ENCODE measurements around the gene TIAM2. TPM values are rescaled to one million over a fixed set of nuclear protein-coding genes. Genes with fewer than 3 reads are reported as not detected.
A peak's percentile ranks its signal among the peaks of the same experiment; 100 is the strongest.

TIAM2 gene
- total and polyA plus RNA-seq, 9 donors: 9.1 to 15.6 (median 10.3) TPM

DNA sequence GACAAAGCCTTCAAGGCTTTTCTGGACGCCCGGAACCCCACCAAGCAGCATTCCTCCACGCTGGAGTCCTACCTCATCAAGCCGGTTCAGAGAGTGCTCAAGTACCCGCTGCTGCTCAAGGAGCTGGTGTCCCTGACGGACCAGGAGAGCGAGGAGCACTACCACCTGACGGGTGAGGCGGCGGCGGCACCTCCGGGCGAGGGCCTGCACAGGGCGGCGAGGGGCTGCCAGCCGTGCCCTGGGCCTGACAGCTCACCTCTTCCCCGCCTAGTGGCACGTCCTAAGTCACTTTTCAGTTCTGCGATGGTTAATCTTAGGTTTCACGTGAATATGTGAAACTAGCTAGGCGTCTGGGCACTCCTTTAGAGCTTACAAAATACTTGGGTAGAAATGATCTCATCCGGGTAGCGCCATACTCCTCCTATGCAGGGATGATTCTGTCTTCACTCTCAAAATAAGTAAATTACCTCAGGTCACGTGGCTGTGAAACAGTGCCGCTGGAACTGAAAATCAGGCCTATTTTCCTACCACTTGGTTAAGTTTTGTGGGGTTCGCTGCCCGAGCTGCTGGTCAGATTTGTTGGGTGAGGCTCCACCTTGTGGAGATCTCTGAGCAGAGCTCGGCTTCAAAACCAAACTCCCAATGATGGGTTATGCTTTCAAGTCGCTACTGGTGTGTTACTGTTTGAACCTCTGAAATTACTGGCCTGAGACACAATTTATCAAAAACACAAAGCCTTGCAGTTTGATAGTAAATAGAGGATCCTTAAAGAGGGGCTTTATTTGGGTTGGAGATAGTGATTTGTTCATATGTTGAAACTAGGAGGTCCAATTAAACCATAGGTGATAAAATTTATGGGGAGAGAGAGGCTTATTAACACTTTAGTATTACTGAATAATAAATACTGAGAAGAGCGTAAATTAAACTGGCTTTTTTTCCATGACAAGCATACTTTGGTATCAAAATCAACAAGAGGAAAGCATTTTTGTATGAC is 253.2 kb downstream of the TIAM2 start:
- H3K4me1 ChIP-seq (ENCODE audit: insufficient read depth): peaks cover 2% of the 10 kb centered on the region
- peak overlapping the region in 1 of 2 donors; percentile 47 for H3K27ac ChIP-seq
- H3K27me3 ChIP-seq: no peaks in the 10 kb centered on the region
- no peak overlapping the region for H3K4me3 ChIP-seq
- no peaks in the 10 kb centered on the region for H3K36me3 ChIP-seq
- H3K9me3 ChIP-seq: no peaks in the 10 kb centered on the region
- TF ChIP-seq, protein P1, sequence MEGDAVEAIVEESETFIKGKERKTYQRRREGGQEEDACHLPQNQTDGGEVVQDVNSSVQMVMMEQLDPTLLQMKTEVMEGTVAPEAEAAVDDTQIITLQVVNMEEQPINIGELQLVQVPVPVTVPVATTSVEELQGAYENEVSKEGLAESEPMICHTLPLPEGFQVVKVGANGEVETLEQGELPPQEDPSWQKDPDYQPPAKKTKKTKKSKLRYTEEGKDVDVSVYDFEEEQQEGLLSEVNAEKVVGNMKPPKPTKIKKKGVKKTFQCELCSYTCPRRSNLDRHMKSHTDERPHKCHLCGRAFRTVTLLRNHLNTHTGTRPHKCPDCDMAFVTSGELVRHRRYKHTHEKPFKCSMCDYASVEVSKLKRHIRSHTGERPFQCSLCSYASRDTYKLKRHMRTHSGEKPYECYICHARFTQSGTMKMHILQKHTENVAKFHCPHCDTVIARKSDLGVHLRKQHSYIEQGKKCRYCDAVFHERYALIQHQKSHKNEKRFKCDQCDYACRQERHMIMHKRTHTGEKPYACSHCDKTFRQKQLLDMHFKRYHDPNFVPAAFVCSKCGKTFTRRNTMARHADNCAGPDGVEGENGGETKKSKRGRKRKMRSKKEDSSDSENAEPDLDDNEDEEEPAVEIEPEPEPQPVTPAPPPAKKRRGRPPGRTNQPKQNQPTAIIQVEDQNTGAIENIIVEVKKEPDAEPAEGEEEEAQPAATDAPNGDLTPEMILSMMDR (IDR thresholded peaks at IDR 0.05): peak; percentile 55 to 64 (median 59)
- no peak for TF ChIP-seq POLR2A (IDR thresholded peaks at IDR 0.05)
- intact Hi-C loops (cut with DNase I): loop anchor here in 2 of 4 donors (5.0 kb wide), 2 partner anchors 254 to 571 kb away; no protein-coding TSS in a partner anchor
- 65 to 70% (median 65%) methylated on average over 30 of the region's 30 CpGs for WGBS, 3 donors
- peak; percentile 39 to 65 (median 58) for DNase-seq

- TF ChIP-seq POLR2A (IDR thresholded peaks at IDR 0.05) (no peak), EP300 (IDR thresholded peaks at IDR 0.05) (no peak)
- TF ChIP-seq, protein P1 (IDR thresholded peaks at IDR 0.05): no peak
- no peak for DNase-seq
- Histone ChIP-seq H3K4me1 (ENCODE audit: insufficient read depth) (peaks cover 2% of the 10 kb centered on the region), H3K9me3 (no peaks in the 10 kb centered on the region), H3K27me3 (no peaks in the 10 kb centered on the region), H3K27ac (no peak overlapping the region), H3K4me3 (no peak overlapping the region), H3K36me3 (no peaks in the 10 kb centered on the region)
- intact Hi-C loops (cut with DNase I): loop anchor here in 1 of 4 donors (10.0 kb wide), 1 partner anchor 76 kb away; no protein-coding TSS in a partner anchor
- 68 to 81% (median 72%) methylated on average over 10 of the region's 10 CpGs for WGBS, 3 donors
Measured at GRCh38 chr6:155250701-155251381, 255.7 kb downstream of the TIAM2 start.

DNA sequence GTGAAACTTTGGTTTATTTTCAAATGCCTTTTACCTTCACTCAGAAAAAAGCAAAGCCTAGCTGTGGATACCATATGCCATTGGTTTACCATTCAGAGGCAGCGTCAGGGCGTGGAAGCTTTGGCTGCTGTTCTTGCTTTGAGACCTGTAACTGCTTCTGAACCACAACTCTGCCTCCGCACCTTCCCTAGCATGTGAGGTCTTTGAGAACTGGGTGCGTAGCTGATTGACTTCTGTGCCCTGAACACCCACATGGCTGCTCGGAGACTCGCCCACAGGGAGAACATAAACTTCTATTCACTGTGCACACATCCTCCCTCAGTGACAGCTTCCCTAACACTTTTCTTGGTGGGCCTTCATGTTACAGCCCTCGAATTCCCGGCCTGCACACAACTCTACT is 257.5 kb downstream of the TIAM2 start:
- no peak for DNase-seq
- Histone ChIP-seq H3K4me3 (no peak overlapping the region), H3K9me3 (no peaks in the 10 kb centered on the region), H3K27ac (no peak overlapping the region), H3K27me3 (no peaks in the 10 kb centered on the region), H3K36me3 (no peaks in the 10 kb centered on the region), H3K4me1 (ENCODE audit: insufficient read depth) (peaks cover 2% of the 10 kb centered on the region)
- intact Hi-C loops (cut with DNase I): loop anchor here in 1 of 4 donors (10.0 kb wide), 1 partner anchor 78 kb away; no protein-coding TSS in a partner anchor
- 94 to 95% (median 95%) methylated on average over 8 of the region's 8 CpGs for WGBS, 3 donors
- TF ChIP-seq EP300 (IDR thresholded peaks at IDR 0.05) (no peak), POLR2A (IDR thresholded peaks at IDR 0.05) (no peak)
- TF ChIP-seq, protein P1 (IDR thresholded peaks at IDR 0.05): no peak

DNA sequence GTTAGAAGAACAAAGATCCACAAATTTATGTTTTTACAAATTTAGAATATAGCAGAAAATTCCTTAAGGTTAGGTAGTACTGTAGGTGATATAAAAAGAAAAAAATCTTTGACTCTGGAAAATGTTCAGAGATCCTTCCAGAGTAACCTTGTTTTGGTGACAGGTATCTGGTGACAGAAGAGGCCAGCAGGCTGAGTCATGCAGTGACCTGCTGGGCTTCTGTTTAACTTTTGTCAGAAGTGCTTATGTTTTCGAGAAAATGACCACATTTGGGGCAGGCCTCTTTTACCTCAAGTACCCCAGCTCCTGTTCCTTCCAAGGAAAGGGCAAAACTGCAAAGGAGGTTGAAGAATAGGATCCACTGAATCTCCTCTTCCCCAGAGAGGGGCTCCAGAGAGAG is 258.2 kb downstream of the TIAM2 start:
- no peaks in the 10 kb centered on the region for H3K9me3 ChIP-seq
- no peak overlapping the region for H3K27ac ChIP-seq
- H3K27me3 ChIP-seq: no peaks in the 10 kb centered on the region
- TF ChIP-seq, protein P1 (IDR thresholded peaks at IDR 0.05): no peak
- TF ChIP-seq POLR2A (IDR thresholded peaks at IDR 0.05): no peak
- no peak for TF ChIP-seq EP300 (IDR thresholded peaks at IDR 0.05)
- no peak overlapping the region for H3K4me3 ChIP-seq
- DNase-seq: no peak
- 48 to 70% (median 66%) methylated on average over 1 of the region's 1 CpG for WGBS, 3 donors
- intact Hi-C loops (cut with DNase I): loop anchor here in 1 of 4 donors (10.0 kb wide), 1 partner anchor 79 kb away; no protein-coding TSS in a partner anchor
- no peaks in the 10 kb centered on the region for H3K4me1 ChIP-seq (ENCODE audit: insufficient read depth)
- no peaks in the 10 kb centered on the region for H3K36me3 ChIP-seq

All from ovary (tissue), 9 donors.